ENCODE results near the gene PRMT6.
"Not testable (repeated sequence)": the region's sequence is repeated elsewhere in the genome, so short reads cannot be mapped to it uniquely, and the experiment has no call there.

PRMT6 gene

DNA sequence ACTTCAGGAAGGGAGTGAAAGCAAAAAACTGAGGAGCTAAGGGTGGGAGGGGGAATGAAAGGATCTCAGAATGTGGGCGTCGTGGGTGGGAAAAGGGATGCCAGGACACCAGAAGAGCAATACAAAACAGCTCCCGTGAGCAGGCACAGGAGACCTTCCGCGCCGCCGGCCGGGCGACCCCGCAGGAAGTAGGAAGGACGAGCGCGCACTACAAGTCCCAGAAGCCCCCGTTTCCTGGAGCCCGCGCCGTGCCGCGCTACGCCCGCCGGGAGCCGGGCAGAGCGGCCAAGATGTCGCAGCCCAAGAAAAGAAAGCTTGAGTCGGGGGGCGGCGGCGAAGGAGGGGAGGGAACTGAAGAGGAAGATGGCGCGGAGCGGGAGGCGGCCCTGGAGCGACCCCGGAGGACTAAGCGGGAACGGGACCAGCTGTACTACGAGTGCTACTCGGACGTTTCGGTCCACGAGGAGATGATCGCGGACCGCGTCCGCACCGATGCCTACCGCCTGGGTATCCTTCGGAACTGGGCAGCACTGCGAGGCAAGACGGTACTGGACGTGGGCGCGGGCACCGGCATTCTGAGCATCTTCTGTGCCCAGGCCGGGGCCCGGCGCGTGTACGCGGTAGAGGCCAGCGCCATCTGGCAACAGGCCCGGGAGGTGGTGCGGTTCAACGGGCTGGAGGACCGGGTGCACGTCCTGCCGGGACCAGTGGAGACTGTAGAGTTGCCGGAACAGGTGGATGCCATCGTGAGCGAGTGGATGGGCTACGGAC is at the start of gene PRMT6:
TSS of gene PRMT6 (plus strand) at position 249 of the 771 bp plus-strand sequence. CDS start at position 291, 42 bp downstream.
- no peaks in the 10 kb centered on the region for H3K27me3 ChIP-seq (ENCODE audit: control insufficient read depth, insufficient read depth, low read length)
- H3K4me3 ChIP-seq (ENCODE audit: low read length), result peak within 1 kb of the TSS; percentile 92
- no peaks in the 10 kb centered on the region for H3K36me3 ChIP-seq (ENCODE audit: control insufficient read depth, insufficient read depth, low read length)
- H3K4me1 ChIP-seq (ENCODE audit: control insufficient read depth, insufficient read depth, low read length), result no peaks in the 10 kb centered on the region
- no peaks in the 10 kb centered on the region for H3K9me3 ChIP-seq (ENCODE audit: control insufficient read depth, low read length)
- peak within 1 kb of the TSS; percentile 77 for H3K9ac ChIP-seq (ENCODE audit: low read length)

DNA sequence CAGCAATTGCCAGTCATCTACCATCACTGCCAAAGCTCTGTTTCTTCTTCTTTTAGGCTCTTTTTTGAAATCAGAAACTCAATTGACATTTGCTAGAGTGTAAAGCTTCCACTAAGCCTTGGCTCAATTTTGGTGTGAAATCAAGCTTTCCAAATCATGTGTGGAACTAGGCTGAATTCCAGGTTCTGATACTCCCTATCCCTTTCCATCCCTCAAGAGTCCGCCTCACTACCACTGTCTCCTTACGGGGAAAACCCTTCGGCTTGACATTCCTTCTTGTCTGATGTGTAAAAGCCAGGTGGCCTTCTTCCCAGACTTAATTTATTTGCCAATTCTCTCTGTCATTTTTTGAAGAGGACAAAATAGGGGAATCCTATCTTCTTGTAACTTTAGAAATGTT is 47.2 kb upstream of the PRMT6 start:
- no peaks in the 10 kb centered on the region for H3K36me3 ChIP-seq (ENCODE audit: control insufficient read depth, insufficient read depth, low read length)
- H3K9ac ChIP-seq (ENCODE audit: low read length), result no peak overlapping the region
- H3K27me3 ChIP-seq (ENCODE audit: control insufficient read depth, insufficient read depth, low read length), result no peaks in the 10 kb centered on the region
- H3K4me1 ChIP-seq (ENCODE audit: control insufficient read depth, insufficient read depth, low read length), result no peaks in the 10 kb centered on the region
- no peaks in the 10 kb centered on the region for H3K9me3 ChIP-seq (ENCODE audit: control insufficient read depth, low read length)
- no peak overlapping the region for H3K4me3 ChIP-seq (ENCODE audit: low read length)

DNA sequence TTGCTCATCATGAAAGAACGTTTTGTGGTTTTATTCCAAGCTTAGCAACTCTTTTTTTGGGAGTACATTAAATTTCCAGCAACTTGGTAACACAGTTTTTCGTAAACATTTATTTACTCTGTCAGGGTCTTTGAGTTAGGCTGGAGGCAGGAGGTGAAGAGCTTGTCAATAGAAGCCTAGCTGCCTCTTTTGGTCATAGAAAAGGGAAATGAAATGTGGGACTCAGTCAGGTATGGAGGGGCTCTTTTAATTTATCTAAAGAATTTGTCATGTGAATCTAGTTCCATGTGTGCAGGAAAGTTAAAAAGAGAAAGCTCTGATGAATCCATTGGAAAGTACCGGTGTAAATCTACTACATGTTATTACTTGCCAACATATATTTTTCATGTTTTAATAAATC is 45.9 kb upstream of the PRMT6 start:
- H3K27me3 ChIP-seq (ENCODE audit: control insufficient read depth, insufficient read depth, low read length), result no peaks in the 10 kb centered on the region
- no peaks in the 10 kb centered on the region for H3K36me3 ChIP-seq (ENCODE audit: control insufficient read depth, insufficient read depth, low read length)
- H3K9me3 ChIP-seq (ENCODE audit: control insufficient read depth, low read length), result no peaks in the 10 kb centered on the region

GRCh38 chr1:107016376-107016978 is 40.0 kb upstream of the PRMT6 start:
- H3K9ac ChIP-seq (ENCODE audit: low read length), result no peak overlapping the region
- no peaks in the 10 kb centered on the region for H3K36me3 ChIP-seq (ENCODE audit: control insufficient read depth, insufficient read depth, low read length)
- H3K27me3 ChIP-seq (ENCODE audit: control insufficient read depth, insufficient read depth, low read length), result no peaks in the 10 kb centered on the region
- H3K9me3 ChIP-seq (ENCODE audit: control insufficient read depth, low read length), result no peaks in the 10 kb centered on the region
- no peaks in the 10 kb centered on the region for H3K4me1 ChIP-seq (ENCODE audit: control insufficient read depth, insufficient read depth, low read length)
- no peak overlapping the region for H3K4me3 ChIP-seq (ENCODE audit: low read length)

More for the DNA sequence above, 45.9 kb upstream of the PRMT6 start:
- Histone ChIP-seq H3K4me1 (ENCODE audit: control insufficient read depth, insufficient read depth, low read length) (no peaks in the 10 kb centered on the region), H3K4me3 (ENCODE audit: low read length) (no peak overlapping the region), H3K9ac (ENCODE audit: low read length) (no peak overlapping the region)

GRCh38 chr1:107018445-107018844 is 38.0 kb upstream of the PRMT6 start:
- H3K27me3 ChIP-seq (ENCODE audit: control insufficient read depth, insufficient read depth, low read length), result no peaks in the 10 kb centered on the region
- no peaks in the 10 kb centered on the region for H3K9me3 ChIP-seq (ENCODE audit: control insufficient read depth, low read length)
- H3K4me3 ChIP-seq (ENCODE audit: low read length), result no peak overlapping the region
- no peaks in the 10 kb centered on the region for H3K36me3 ChIP-seq (ENCODE audit: control insufficient read depth, insufficient read depth, low read length)
- H3K9ac ChIP-seq (ENCODE audit: low read length), result no peak overlapping the region
- no peaks in the 10 kb centered on the region for H3K4me1 ChIP-seq (ENCODE audit: control insufficient read depth, insufficient read depth, low read length)

- no peaks in the 10 kb centered on the region for H3K36me3 ChIP-seq (ENCODE audit: control insufficient read depth, insufficient read depth, low read length)
- no peaks in the 10 kb centered on the region for H3K9me3 ChIP-seq (ENCODE audit: control insufficient read depth, low read length)
- no peak overlapping the region for H3K9ac ChIP-seq (ENCODE audit: low read length)
- no peaks in the 10 kb centered on the region for H3K4me1 ChIP-seq (ENCODE audit: control insufficient read depth, insufficient read depth, low read length)
- no peaks in the 10 kb centered on the region for H3K27me3 ChIP-seq (ENCODE audit: control insufficient read depth, insufficient read depth, low read length)
- no peak overlapping the region for H3K4me3 ChIP-seq (ENCODE audit: low read length)
These were observed 37.3 kb upstream of the PRMT6 start for GRCh38 chr1:107019166-107019565.

- H3K4me3 ChIP-seq (ENCODE audit: low read length); H3K4me1 ChIP-seq (ENCODE audit: control insufficient read depth, insufficient read depth, low read length); H3K27me3 ChIP-seq (ENCODE audit: control insufficient read depth, insufficient read depth, low read length); H3K9ac ChIP-seq (ENCODE audit: low read length); H3K9me3 ChIP-seq (ENCODE audit: control insufficient read depth, low read length); H3K36me3 ChIP-seq (ENCODE audit: control insufficient read depth, insufficient read depth, low read length): not testable (repeated sequence)
These were observed 17.6 kb upstream of the PRMT6 start for GRCh38 chr1:107038874-107039273.

- H3K9ac ChIP-seq (ENCODE audit: low read length); H3K9me3 ChIP-seq (ENCODE audit: control insufficient read depth, low read length); H3K4me1 ChIP-seq (ENCODE audit: control insufficient read depth, insufficient read depth, low read length); H3K27me3 ChIP-seq (ENCODE audit: control insufficient read depth, insufficient read depth, low read length); H3K36me3 ChIP-seq (ENCODE audit: control insufficient read depth, insufficient read depth, low read length); H3K4me3 ChIP-seq (ENCODE audit: low read length): not testable (repeated sequence)
These were observed 11.9 kb upstream of the PRMT6 start for GRCh38 chr1:107044310-107045220.

DNA sequence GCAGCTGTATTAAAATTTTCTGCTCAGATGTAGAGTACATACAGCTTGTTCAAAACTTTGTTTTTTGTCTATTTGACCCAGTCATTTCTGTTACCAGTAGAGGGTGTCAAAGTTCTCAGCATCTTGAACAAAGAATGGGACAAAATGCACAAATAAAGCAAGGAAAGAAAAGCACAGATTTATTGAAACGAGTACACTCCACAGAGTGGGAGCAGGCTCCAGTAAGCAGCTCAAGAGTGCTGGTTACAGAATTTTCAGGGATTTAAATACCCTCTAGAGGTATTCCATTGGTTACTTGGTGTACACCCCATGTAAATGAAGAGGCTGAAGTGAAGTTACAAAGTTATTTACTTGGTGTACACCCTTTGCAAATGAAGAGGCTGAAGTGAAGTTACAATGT is 8.9 kb upstream of the PRMT6 start:
- H3K4me3 ChIP-seq (ENCODE audit: low read length), result no peak overlapping the region
- no peaks in the 10 kb centered on the region for H3K9me3 ChIP-seq (ENCODE audit: control insufficient read depth, low read length)
- H3K27me3 ChIP-seq (ENCODE audit: control insufficient read depth, insufficient read depth, low read length), result no peaks in the 10 kb centered on the region
- no peaks in the 10 kb centered on the region for H3K36me3 ChIP-seq (ENCODE audit: control insufficient read depth, insufficient read depth, low read length)
- no peak overlapping the region for H3K9ac ChIP-seq (ENCODE audit: low read length)
- H3K4me1 ChIP-seq (ENCODE audit: control insufficient read depth, insufficient read depth, low read length), result no peaks in the 10 kb centered on the region

DNA sequence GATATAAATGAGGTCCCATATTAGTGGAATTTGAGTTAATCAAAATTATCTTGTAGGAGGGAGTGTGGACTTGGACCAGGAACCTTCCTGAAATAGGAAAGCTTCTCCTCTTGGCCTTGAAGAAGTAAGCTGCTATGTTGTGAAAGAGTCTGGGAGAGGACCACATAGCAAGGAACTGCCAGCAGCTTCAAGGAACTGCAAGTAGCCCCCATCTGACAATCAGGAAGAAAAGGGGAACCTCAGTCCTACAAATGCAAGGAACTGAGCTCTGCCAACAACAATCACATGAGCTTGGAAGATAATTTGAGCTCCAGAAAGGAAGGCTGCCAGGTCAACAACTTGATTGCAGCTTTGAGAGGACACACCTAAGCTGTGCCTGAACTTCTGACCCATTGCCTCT is 8.2 kb upstream of the PRMT6 start:
- Histone ChIP-seq H3K4me1 (ENCODE audit: control insufficient read depth, insufficient read depth, low read length) (no peaks in the 10 kb centered on the region), H3K9ac (ENCODE audit: low read length) (no peak overlapping the region), H3K36me3 (ENCODE audit: control insufficient read depth, insufficient read depth, low read length) (no peaks in the 10 kb centered on the region), H3K27me3 (ENCODE audit: control insufficient read depth, insufficient read depth, low read length) (no peaks in the 10 kb centered on the region), H3K9me3 (ENCODE audit: control insufficient read depth, low read length) (no peaks in the 10 kb centered on the region), H3K4me3 (ENCODE audit: low read length) (no peak overlapping the region)

GRCh38 chr1:107051266-107051665 is 5.2 kb upstream of the PRMT6 start:
- Histone ChIP-seq H3K27me3 (ENCODE audit: control insufficient read depth, insufficient read depth, low read length) (no peaks in the 10 kb centered on the region), H3K4me3 (ENCODE audit: low read length) (no peak overlapping the region), H3K9me3 (ENCODE audit: control insufficient read depth, low read length) (no peaks in the 10 kb centered on the region), H3K4me1 (ENCODE audit: control insufficient read depth, insufficient read depth, low read length) (no peaks in the 10 kb centered on the region), H3K36me3 (ENCODE audit: control insufficient read depth, insufficient read depth, low read length) (no peaks in the 10 kb centered on the region), H3K9ac (ENCODE audit: low read length) (no peak overlapping the region)

DNA sequence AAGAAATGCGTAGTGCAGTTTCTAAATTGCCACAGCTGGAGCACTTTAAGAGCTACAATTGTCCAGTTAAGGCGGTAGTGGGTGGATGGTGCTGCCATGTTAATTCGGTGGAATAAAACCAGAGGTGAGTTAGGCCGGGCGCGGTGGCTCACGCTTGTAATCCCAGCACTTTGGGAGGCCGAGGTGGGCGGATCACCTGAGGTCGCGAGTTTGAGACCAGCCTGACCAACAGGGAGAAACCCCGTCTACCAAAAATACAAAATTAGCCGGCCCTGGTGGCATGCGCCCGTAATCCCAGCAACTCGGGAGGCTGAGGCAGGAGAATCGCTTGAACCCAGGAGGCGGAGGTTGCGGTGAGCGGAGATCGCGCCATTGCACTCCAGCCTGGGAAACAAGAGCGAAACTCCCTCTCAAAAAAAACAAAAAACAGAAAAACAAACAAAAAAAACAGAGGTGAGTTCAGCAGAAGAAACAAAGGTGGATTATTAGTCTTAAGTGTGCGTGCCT is 502 bp upstream of the PRMT6 start:
- peak overlapping the region; percentile 92 for H3K4me3 ChIP-seq (ENCODE audit: low read length)
- not testable (repeated sequence) for H3K4me1 ChIP-seq (ENCODE audit: control insufficient read depth, insufficient read depth, low read length); H3K27me3 ChIP-seq (ENCODE audit: control insufficient read depth, insufficient read depth, low read length); H3K36me3 ChIP-seq (ENCODE audit: control insufficient read depth, insufficient read depth, low read length); H3K9me3 ChIP-seq (ENCODE audit: control insufficient read depth, low read length)
- peak overlapping the region; percentile 77 for H3K9ac ChIP-seq (ENCODE audit: low read length)

Data from mucosa of stomach (tissue), 1 donor.